ENCODE data around the gene E4F1.

The E4F1 gene

GRCh38 chr16:2207872-2208271 lies 15.5 kb upstream of the E4F1 start:
- DNase-seq, result no peak

GRCh38 chr16:2208308-2208707 lies 15.1 kb upstream of the E4F1 start:
- DNase-seq, result no peak

- no peak for DNase-seq
Observed at GRCh38 chr16:2208772-2209171, 14.6 kb upstream of the E4F1 start.

GRCh38 chr16:2209258-2210008 lies 14.0 kb upstream of the E4F1 start:
- no peak for DNase-seq

- DNase-seq, result no peak
Observed at GRCh38 chr16:2210009-2210332, 13.4 kb upstream of the E4F1 start.

- no peak for DNase-seq
Observed at GRCh38 chr16:2210386-2211365, 12.7 kb upstream of the E4F1 start, which contains the start of gene BRICD5. Gene BRICD5 (minus strand): TSS chr16:2210863. CDS start chr16:2210833, 30 bp downstream.

- no peak for DNase-seq
Observed at GRCh38 chr16:2211923-2212347, 11.5 kb upstream of the E4F1 start.

GRCh38 chr16:2212362-2213324 lies 10.7 kb upstream of the E4F1 start:
- DNase-seq, result no peak

GRCh38 chr16:2213817-2214718 lies 9.3 kb upstream of the E4F1 start:
- peak in 2 of 6 experiments; percentile 42 to 64 for DNase-seq

- peak in 1 of 6 experiments; percentile 97 for DNase-seq
Observed at GRCh38 chr16:2214719-2214968, 8.7 kb upstream of the E4F1 start, which contains the start of gene PGP. Gene PGP (minus strand): TSS chr16:2214840. CDS start chr16:2214777, 63 bp downstream.

- DNase-seq, result no peak
Observed at GRCh38 chr16:2216330-2216729, 7.1 kb upstream of the E4F1 start.

- DNase-seq, result peak in 1 of 6 experiments; percentile 55
Observed at GRCh38 chr16:2223942-2224486, 623 bp downstream of the E4F1 start.

GRCh38 chr16:2226245-2226793 lies 2.9 kb downstream of the E4F1 start:
- DNase-seq, result no peak

GRCh38 chr16:2226918-2227317 lies 3.5 kb downstream of the E4F1 start:
- no peak for DNase-seq

GRCh38 chr16:2228161-2228824 lies 4.9 kb downstream of the E4F1 start:
- no peak for DNase-seq

- DNase-seq, result no peak
Observed at GRCh38 chr16:2229091-2229490, 5.7 kb downstream of the E4F1 start.

- DNase-seq, result no peak
Observed at GRCh38 chr16:2229632-2230250, 6.3 kb downstream of the E4F1 start.

- DNase-seq, result no peak
Observed at GRCh38 chr16:2230376-2230775, 7.0 kb downstream of the E4F1 start.

- DNase-seq, result no peak
Observed at GRCh38 chr16:2231016-2231931, 7.9 kb downstream of the E4F1 start.

Data from stimulated activated naive CD4-positive, alpha-beta T cell (primary cell).